SKM-1 (cell line): ENCODE results near the gene TMED7.

Experiments
- DNase-seq: peaks from one replicate; lab custom pipeline; 2025; ENCODE audit not compliant: unreplicated experiment; lab: John Stamatoyannopoulos, UW

Gene TMED7

DNA sequence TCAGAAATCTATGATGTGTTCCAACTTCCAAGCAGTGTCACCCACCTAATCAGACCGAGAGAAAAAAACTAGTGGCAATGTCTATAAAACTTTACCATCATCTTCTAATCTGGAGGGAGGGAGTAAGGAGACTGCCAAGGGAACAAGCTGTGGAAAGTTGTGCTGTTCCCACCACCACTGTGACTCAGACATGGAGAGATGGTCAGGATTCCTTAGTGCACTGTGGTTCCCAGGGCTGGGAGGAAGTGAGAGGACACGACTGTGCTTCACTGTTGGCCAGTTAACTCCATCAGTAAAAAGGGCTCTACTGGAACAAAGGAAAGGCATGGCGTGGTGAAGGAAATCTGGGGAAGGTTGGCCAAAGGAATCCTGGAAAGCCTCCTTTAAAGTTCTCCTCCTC, 42.4 kb downstream of the TMED7 start:
- DNase-seq: no peak

DNA sequence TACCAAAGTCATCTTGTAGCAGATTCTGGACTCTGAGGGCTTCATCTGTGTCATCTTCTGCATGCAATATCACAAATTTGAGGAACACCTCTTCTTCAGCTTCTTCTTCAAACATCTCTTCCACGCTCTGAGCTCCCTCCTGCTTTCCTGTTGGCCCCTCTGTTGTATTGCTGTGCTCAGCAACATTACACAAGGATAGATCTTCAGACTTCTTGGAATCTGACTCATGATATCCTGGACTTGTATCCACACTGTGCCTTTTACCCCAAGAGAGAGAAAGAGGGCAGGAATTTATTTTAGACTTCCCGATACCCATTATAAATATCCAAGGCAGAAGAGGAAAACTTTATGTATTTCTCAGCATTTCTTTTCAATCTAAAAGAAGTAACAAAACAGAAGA, 44.9 kb downstream of the TMED7 start:
- DNase-seq: no peak

DNA sequence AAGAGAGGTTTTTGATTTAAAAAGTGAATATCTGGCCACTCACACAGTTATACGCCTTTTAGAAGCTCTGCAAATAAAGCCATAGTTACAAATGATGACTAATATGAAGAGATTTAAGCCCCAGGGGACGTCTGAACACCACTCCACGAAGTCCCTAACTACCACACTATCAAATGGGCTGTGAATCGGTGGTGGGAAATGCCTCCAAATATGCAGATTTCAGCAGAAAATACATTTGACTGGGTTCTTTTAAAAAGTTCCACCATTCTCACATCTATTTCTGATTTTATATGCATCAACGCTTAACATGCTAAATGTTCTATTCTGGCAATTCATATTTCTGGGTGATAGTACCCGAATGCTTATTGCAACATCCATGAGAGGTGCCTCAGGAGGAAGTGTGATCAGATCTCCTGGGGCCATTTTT, 46.1 kb downstream of the TMED7 start:
- DNase-seq: no peak

DNA sequence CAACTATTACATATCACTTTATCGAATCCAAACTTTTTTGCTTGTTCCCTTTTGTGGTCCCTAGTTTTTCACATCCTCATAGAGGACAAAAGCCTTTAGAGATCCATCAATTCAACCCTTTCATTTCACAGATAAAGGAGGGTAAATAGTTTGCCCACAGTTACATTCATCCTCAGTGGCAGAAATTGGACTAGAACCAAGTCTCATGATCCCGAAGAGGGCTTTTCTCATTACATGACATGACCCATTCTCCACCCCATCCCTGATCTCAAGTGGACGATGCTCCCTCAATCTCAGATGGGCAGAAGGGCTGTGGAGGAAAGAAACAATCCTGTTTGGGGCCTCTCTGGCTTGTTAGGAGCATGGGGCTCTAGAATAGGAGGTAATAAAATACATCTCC, 46.6 kb downstream of the TMED7 start:
- no peak for DNase-seq

DNA sequence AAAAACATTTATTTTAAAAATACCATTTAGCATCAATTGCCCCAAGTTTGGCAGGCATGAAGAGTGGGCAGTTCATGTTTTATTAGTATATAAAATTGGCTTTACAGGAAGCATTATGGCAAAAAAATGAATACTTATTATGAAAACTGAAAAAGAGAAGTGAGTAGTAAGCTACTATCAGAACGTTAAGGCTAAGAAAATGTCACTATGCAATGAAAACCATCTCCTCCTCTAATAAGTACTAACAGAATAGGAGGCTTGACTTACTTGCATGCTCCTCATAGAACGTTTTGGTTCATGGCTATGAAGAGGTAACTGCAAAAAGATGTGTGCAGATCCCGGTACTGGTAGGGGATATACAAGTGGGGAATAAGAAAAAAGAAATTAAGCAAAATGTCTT, 47.2 kb downstream of the TMED7 start:
- no peak for DNase-seq

DNA sequence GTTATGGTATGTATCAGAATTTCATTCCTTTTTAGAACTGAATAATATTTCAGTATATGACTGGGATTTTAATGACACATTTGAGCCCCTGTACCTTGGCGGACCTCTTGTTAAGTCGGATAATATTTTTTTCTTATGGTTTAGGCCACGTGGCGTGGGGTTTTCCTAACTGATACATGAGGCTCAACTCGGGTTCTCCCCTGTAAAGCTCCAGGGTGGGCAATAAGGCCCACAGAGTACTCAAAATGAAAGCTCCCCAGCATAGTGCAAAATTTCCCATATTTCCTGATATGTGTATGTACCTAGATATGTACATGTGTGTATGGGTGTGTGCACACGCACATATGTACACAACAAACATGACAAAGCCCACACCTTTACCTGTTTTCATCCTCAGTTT, 48.1 kb downstream of the TMED7 start:
- DNase-seq: no peak

DNA sequence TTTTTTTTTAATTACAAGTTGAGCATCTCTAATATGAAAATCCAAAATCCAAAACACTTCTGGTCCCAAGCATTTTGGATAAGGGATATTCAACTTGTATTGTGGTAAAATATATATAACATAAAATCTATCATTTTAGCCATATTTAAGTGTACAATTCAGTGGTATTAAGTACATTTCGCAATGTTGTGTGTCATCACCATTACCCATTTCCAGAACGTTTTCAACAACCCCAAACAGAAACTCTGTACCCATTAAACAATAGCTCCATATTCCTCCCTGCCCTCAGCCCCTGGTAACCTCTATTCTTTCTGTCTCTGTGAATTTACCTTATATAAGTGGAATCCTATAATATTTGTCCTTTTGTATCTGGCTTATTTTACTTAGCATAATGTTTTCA, 48.5 kb downstream of the TMED7 start:
- DNase-seq: no peak

DNA sequence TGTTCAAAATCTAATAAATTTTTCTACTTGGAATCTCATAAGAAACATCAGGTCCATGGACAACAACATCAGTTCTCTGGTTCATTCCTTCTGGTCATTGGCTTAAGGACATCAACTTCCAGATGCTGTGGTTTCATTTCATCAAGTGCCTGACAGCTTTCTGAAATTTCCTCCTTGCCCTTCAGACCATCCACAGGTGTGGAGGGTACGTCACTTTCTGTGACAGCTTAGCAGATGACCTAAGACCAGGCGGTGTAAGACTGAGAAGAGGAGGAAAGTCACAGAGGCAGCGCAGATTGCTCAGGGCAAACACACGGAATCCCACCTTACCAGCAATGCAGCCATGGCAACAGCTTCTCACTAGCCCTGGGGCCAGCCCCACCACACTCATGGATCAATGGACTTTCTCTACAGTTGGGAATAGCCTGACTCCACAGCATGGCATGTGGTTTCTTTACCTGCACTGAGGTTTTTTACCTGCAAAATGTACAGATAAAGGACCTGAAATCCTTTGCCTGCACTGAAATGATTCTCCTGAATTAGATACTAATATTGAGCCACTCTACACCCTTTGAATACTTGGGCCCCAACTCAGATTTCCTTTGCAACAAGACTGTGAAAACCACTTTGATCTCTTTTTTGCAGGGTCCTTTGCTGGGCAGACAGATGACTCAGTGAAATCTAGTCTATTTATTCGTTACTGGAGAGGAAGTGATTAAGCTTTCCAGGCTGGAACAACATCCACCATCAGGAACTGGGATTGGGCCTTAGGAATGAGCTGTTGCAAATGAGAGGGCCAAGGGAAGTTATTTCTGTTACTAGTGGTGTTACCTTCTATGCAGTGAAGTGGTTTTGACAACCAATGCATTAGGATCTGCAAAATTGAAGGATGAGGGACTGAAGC, 50.4 kb downstream of the TMED7 start:
- DNase-seq: no peak

DNA sequence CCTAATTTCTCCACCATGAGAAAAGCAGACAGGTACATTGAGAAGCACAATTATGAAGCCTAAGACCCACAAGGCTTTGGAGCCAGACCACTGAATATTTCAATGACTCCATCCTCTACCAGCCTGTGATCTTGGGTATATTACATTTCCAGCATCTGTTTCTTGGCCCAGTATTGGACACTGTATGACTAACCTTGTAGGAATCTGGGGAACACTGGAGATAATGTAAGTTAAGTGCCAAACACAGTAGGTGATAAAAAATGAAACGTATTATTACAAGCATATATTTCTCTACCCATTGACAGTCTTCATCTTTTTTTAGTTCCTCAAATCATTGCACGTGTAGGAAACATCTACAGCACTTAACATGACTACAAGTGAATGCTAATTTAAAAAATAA, 52.7 kb downstream of the TMED7 start:
- DNase-seq: no peak

DNA sequence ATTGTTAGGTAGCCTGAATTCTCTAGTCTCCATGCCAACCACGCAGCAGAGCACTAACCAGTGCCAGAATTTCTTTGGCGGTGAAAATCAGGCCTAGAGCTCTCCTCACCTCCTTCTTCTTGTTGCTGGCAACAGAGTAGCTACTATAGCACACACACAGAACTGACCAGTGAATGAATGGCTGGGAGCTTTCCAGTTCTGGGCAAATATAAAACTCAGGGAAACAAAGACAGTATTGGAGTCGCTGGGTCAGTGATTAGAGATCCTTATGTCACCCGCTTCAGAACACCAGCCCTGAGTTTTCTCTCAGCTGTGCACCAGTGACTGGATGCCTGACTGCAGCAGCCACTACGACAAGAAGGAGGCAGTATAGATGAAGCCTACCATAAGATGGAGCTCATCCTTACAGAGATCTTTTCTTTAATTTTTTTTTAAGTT, 54.4 kb downstream of the TMED7 start:
- no peak for DNase-seq

DNA sequence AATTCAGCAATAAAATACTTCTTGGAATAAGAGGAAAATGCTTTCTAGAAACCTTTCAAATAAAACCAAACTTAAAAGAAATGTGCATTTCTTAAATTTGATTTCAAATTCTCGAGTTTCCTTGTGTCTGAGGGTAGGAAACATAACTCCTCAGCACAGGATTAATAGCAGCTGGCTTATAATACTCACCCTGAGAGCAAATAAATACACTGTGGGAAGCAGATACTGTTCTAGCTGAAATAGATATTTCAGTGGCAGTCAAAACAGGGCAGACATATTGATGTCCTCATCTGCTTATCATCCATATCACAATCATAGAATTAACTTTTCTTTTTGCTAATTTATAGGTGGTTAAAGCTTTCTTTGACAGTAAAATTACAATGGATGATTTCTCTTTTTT, 57.2 kb downstream of the TMED7 start:
- no peak for DNase-seq

DNA sequence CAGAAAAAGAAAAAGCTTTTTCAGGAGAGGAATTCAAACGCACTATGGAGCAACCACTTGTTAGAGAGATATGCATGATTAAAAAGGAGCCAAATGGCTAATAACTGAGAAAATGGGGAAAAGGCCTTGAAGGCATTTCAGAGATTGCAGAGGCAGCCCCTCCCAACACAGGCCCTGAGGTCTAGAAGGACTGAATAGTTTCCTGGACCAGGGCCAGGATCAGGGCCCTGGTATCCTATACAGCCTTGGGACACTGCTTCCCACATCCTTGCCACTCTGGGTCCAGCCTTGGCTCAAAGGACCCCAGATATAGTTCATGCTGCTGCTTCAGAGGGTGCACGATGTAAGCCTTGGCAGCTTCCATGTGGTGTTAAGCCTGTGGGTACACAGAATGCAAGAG, 60.6 kb downstream of the TMED7 start:
- no peak for DNase-seq
